ENCODE measurements around the gene SP7.
"Not testable (repeated sequence)": the region's sequence is repeated elsewhere in the genome, so short reads cannot be mapped to it uniquely, and the experiment has no call there.

Gene SP7

DNA sequence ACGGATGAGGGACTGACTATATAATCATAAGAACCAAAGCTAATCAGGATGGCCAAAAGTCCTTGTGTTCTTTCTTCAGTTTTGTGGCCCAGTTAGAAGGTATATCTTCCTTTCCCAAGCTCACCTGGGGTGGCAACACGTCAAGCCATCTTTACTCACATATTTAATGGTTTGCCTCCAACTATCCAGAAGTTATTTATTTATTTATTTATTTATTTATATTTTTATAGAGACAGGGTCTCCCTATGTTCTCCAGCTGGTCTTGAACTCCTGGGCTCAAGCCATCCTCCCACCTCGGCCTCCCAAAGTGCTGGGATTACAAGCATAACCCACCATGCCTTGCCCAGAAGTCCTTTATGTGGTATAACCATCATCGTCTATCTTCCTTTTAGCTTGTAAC is 11.8 kb upstream of the SP7 start:
- no peak for DNase-seq (ENCODE audit: extremely low read depth in 1 of 2, low read depth in 1 of 2)

DNA sequence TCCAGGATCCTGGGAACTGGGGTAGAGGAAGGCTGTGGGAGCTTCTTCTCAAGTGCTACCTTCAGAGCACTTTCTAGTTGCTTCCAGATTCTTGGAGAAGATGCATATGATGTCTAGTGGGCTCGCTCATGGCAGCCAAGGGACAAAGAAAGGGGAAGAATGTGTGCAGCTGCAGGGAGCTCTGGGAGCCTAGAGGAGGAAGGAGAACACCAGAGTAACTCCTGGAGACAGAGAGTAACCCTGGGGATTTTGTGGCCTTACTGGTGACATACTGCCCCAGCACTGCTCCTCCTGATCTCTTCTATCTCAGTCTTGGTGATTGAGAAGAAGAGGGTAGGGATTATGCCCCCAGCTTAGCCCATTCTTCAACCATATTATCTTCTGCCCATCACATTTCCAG is 10.3 kb upstream of the SP7 start:
- DNase-seq (ENCODE audit: extremely low read depth in 1 of 2, low read depth in 1 of 2), result no peak

DNA sequence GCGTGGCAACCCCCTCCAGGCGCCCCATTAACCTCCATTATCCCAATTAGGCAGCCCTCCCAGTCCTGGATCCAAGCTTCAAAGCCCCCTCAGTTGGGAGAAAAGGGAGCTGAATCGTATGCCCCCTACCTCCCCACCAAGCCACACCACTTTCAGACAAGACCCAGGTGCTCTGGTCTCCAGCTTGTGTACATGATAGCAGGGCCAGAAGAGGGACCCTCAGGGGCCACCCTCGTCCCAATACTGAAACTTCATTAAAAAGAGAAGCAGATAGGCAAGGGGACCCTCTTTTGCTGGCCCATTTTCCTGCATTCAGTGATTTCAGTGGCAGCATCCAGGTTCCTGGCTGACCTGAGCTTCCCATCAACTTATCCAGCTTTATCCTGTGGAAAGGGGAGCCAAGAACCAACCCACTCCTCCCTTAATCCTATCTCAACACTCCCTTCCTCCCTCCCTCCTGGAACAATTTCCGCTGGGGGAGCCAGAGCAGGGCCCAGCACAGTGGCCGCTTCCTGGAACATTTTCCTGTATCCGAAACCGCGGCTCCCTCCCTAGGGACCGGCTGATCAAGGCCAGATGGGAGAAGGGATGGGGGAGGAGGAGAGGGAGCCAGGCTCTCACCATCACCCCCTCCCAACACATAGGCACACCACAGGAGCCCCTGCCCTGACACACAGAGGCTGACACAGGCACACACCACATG is 9.5 kb upstream of the SP7 start:
- DNase-seq (ENCODE audit: extremely low read depth in 1 of 2, low read depth in 1 of 2), result no peak

DNA sequence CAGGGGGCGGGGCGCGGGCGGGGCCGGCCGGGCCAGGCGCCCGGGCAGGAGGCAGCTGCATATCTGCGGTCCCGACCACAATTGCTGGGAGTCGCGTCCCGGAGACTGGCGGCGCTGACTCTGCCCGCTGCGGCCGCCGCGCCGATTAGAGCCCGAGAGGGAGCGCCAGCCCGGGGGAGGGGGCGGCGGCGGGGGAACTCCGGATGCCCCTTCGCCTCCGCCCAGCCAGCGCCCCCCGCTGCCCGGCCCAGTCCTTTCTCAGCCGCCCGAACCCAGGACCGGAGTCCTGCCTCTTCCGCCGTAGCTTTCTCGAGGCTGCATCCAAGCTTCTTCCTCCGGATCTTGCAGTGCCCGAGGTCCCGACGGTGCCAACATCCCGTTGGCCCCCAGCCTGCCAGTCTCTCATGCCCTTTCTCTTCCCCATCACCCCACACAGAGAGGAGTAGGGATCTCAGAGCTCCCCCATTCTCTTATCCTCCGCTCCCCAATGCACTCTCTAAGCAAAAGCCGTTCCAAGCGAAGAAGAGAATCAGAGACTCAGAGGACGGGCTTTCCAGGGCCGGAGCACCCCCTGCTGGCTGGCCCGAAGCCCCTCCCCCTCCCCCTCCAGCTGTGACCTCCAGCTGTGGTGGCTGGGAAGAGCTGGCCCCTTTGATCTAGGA is 8.8 kb upstream of the SP7 start:
- peak; percentile 49 to 66 for DNase-seq (ENCODE audit: extremely low read depth in 1 of 2, low read depth in 1 of 2)

DNA sequence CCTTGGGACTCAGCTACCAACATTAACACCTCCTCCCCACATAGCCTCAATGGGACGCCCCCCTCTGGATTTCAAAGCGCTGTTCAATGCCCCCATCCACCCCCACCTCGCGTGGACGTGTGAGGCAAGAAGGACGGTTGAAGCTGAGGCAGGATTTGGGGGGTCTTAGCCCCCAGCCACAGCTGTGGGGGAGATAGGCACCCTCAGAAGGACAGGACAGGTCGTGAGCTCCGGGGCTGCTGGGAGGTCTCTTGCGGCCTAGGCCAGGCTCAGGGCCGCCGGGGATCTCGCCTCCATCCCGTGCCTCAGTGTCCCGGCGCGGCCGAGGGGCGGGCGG is 8.3 kb upstream of the SP7 start:
- DNase-seq (ENCODE audit: extremely low read depth in 1 of 2, low read depth in 1 of 2), result no peak

GRCh38 chr12:53343969-53344368 is 7.8 kb upstream of the SP7 start:
- no peak for DNase-seq (ENCODE audit: extremely low read depth in 1 of 2, low read depth in 1 of 2)

- DNase-seq (ENCODE audit: extremely low read depth in 1 of 2, low read depth in 1 of 2), result no peak
These were observed 7.3 kb upstream of the SP7 start for GRCh38 chr12:53343449-53343848.

- DNase-seq (ENCODE audit: extremely low read depth in 1 of 2, low read depth in 1 of 2), result no peak
These were observed 4.2 kb upstream of the SP7 start for GRCh38 chr12:53340398-53340797.

- no peak for DNase-seq (ENCODE audit: extremely low read depth in 1 of 2, low read depth in 1 of 2)
These were observed 2.8 kb upstream of the SP7 start for GRCh38 chr12:53338916-53339315.

DNA sequence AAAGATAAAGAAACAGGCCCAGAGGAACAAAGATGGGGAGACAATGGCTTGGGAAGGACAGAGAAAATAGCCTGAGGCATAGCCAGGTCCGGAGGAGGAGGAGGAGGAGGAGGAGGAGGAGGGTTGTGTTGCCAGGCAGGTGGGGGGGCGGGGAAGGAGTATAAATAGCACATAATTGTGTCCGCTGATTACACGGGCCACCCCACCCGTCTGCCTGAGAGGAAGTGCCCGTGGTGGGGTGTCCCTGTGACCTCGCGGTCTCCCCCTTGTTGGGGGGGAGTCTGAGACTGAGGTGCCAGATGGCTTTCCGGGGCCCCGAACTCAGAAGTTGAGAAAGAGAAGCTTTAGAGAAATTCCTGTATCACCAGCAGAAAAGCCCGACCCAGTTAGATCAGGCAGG is 1.9 kb upstream of the SP7 start:
- no peak for DNase-seq (ENCODE audit: extremely low read depth in 1 of 2, low read depth in 1 of 2)

DNA sequence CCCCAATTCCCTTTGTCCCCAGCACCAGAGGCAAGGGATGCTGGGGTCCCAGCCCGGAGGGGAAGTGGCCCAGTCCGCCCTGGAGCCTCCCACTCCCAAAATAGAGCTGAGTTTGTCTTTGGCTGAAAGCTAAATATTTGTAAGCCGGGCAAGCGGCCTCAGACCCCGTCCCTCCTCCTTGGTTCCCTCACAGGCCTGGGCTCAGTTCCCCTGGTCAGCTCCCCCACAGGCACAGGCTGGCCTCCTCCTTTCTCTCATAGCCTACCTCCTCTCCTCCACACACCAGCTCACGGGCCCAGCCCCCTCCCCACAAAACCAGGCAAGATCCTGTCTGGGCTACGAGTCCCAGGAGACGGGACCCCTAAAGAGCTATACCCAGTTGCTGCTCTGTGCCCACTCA is 1.3 kb downstream of the SP7 start:
- DNase-seq (ENCODE audit: extremely low read depth in 1 of 2, low read depth in 1 of 2), result no peak

DNA sequence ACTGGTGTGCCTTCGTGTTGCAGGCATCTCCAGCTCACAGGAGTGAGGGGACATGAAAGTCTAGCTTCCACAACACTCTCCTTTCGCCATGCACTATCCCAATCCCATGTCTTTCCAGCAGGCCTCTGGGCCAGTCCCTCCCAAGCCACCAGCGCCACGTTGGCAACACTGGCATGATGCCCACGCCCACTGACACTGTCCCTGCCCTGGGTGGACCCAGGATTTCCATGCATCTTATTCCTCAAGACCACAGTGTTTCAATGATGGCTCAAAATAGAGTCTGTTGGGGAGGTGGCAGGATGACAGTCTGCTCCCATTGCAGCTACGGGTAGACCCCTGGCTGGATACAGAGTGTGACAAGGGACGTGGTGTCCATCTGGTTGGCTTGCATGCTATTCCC is 2.3 kb downstream of the SP7 start:
- DNase-seq (ENCODE audit: extremely low read depth in 1 of 2, low read depth in 1 of 2), result no peak

GRCh38 chr12:53333289-53333688 is 2.9 kb downstream of the SP7 start:
- DNase-seq (ENCODE audit: extremely low read depth in 1 of 2, low read depth in 1 of 2), result no peak

- no peak for DNase-seq (ENCODE audit: extremely low read depth in 1 of 2, low read depth in 1 of 2)
These were observed 3.4 kb downstream of the SP7 start for GRCh38 chr12:53332744-53333143.

DNA sequence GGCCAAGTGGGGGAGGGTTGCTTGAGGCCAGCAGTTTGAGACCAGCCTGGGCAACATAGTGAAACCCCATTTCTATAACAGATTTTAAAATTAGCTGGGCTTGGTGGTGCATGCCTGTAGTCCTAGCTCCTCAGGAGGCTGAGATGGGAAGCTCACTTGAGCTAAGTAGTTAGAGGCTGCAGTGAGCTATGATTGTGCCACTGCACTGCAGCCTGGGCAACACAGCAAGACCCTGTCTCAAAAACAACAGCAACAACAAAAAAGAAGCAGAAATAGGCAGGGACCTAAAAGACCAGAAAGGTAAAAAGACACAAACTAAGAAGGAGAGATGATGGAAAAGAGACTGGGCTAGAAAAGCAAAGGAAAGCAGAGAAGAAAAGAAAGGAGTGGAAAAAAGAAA is 3.8 kb downstream of the SP7 start:
- DNase-seq (ENCODE audit: extremely low read depth in 1 of 2, low read depth in 1 of 2), result not testable (repeated sequence)

DNA sequence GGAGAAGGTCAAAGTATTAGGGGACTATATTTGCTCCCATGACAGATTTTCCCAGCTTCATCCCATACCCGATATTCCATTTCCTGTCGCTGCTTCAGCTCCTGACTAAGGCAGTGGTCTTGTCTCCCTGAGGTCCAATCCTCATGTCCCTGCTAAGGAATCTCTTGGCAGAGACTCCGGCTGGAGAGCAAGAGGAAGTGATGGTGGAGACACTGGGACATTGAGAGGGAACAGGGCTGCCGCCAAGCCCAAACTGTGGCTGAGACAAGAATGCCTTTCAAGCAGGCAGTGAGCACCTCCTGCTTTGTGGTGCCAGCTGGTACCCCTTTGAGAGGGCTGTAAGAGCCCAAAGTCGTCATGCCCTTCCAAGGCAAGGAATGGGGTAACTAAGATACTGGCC is 5.5 kb downstream of the SP7 start:
- DNase-seq (ENCODE audit: extremely low read depth in 1 of 2, low read depth in 1 of 2), result no peak

DNA sequence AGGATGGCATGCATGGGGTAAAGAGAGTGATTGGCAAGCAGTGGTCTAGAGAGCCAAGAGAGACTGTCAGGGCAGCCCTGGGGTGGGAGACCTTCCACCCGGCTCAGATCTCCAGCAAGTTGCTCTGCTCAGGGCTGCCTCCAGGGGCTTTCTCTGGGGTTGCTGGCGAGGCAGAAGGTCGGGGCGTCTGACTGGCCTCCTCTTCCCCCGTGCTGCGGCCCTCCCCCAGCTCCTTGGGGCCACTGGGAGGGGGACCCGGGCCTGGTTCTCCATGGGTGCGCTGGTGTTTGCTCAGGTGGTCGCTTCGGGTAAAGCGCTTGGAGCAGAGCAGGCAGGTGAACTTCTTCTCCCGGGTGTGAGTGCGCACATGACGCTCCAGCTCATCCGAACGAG is 8.1 kb downstream of the SP7 start:
- no peak for DNase-seq (ENCODE audit: extremely low read depth in 1 of 2, low read depth in 1 of 2)

- DNase-seq (ENCODE audit: extremely low read depth in 1 of 2, low read depth in 1 of 2), result no peak
These were observed 8.6 kb downstream of the SP7 start for GRCh38 chr12:53327435-53328042.

DNA sequence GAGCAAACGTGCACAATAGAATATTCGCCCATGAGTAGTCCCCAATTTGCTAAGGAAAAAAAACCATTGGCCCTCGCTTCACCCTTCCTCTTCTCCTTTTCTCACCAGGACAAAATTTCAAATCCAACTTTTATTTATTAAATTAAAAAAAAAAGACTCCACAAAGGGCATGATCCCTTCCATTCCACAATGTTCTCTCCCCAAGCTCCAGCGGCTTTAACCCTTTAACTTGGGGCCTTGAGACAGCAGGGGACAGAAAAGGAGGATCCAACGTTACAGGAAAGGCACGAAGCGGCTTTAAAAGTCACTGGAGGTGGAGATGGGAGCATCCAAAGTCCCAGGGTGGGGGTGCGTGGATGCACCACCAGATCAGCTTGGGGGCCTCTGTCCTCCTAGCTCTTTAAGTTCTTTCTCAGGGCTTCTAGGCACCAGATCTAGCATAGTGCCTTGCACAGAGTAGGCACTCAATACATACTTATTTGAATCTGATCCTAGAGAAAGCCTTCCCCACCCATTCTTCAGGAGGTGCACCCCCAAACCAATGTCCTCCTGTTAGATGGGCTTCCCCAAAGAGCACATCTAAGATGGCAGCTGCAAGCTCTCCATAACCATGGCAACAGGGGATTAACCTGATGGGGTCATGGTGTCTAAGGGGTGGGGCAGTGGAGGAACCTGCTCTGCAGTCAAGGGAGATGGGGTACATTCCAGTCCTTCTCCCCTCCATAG is 9.5 kb downstream of the SP7 start:
- DNase-seq (ENCODE audit: extremely low read depth in 1 of 2, low read depth in 1 of 2), result no peak

DNA sequence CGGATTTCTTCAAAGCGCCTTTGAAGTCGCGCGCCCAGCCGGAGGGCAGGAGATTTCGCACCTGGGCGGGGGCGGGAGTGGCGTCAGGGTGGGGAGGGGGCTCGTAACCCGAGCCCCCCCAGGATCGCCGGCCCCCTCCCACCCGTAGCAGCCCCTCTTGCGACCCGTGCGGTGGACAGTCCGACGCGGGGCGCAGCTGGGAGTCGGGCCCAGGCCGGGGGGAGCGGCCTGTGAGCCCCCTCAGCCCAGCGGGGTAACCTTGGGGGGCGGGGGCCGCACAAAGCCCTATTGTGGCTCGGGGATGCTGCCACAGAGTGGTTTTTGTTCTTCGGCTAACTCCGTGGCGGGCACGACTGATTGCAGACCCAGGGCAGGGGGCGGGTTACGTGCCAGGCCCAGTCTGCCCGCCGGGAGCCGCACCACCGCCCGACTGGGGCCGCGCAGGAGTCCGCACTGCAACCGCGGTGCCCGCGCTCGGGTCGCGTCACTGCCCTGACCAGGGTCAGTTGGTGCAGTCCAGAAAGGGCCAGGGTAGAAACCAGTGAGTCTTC is 10.6 kb downstream of the SP7 start:
- no peak for DNase-seq (ENCODE audit: extremely low read depth in 1 of 2, low read depth in 1 of 2)

GRCh38 chr12:53324779-53325510 is 11.2 kb downstream of the SP7 start:
- peak; percentile 87 to 88 for DNase-seq (ENCODE audit: extremely low read depth in 1 of 2, low read depth in 1 of 2)

Data from stimulated activated CD8-positive, alpha-beta memory T cell treated with anti-CD3 and anti-CD28 coated beads, Interleukin-7, amount 100 ng/mL, for 48 hours (primary cell).